H9 (cell line): ENCODE results near the gene ACBD3. TPM values are rescaled to one million over a fixed set of nuclear protein-coding genes. Genes with fewer than 3 reads are reported as not detected.

Experiments
- DNase-seq: peaks from one replicate; pipeline ENCODE4 v3.0.0-alpha.2; 2017
- H2AFZ ChIP-seq: one replicate; pipeline ENCODE4 v1.6.1; 2013; ENCODE audit warnings: mild to moderate bottlenecking, low read length, control low read depth, moderate library complexity
- H2AK5ac ChIP-seq: 2 replicates; pipeline ENCODE4 v1.6.1; 2013; ENCODE audit warnings: low read length, control low read depth, mixed read lengths; ENCODE audit not compliant: insufficient read length
- H2BK120ac ChIP-seq: one replicate; pipeline ENCODE4 v1.6.1; 2013; ENCODE audit warnings: low read depth, mild to moderate bottlenecking, low read length, control low read depth, inconsistent platforms; ENCODE audit not compliant: poor library complexity, severe bottlenecking
- H2BK12ac ChIP-seq: 2 replicates; pipeline ENCODE4 v1.6.1; 2013; ENCODE audit warnings: low read length, control low read depth, mixed read lengths, low read depth; ENCODE audit not compliant: insufficient read length
- H2BK15ac ChIP-seq: 2 replicates; pipeline ENCODE4 v1.6.1; 2013; ENCODE audit warnings: low read depth, low read length, control low read depth
- H2BK20ac ChIP-seq: one replicate; pipeline ENCODE4 v1.6.1; 2013; ENCODE audit warnings: low read depth, mild to moderate bottlenecking, low read length, control low read depth, inconsistent platforms; ENCODE audit not compliant: poor library complexity, severe bottlenecking
- H2BK5ac ChIP-seq: 2 replicates; pipeline ENCODE4 v1.6.1; 2013; ENCODE audit warnings: low read length, control low read depth, mixed read lengths; ENCODE audit not compliant: insufficient read length
- H3K14ac ChIP-seq: 2 replicates; pipeline ENCODE4 v1.6.1; 2013; ENCODE audit warnings: low read length, control low read depth; ENCODE audit not compliant: insufficient read depth
- H3K18ac ChIP-seq: 2 replicates; pipeline ENCODE4 v1.6.1; 2013; ENCODE audit warnings: low read depth, mild to moderate bottlenecking, mixed read lengths, low read length, control low read depth; ENCODE audit not compliant: insufficient read length
- H3K23ac ChIP-seq: 2 replicates; pipeline ENCODE4 v1.6.1; 2013; ENCODE audit warnings: low read length, control low read depth, mixed read lengths, low read depth; ENCODE audit not compliant: insufficient read length
- H3K23me2 ChIP-seq: 2 replicates; pipeline ENCODE4 v1.6.1; 2013; ENCODE audit warnings: low read depth, mild to moderate bottlenecking, mixed read lengths, low read length, control low read depth; ENCODE audit not compliant: insufficient read length, poor library complexity, severe bottlenecking
- H3K27ac ChIP-seq: 2 replicates; pipeline ENCODE4 v1.5.1; 2013; ENCODE audit warnings: low read length, control low read depth, mixed read lengths, low read depth; ENCODE audit not compliant: insufficient read length
- H3K27me3 ChIP-seq: 2 replicates; pipeline ENCODE4 v1.6.1; 2013; ENCODE audit warnings: low read length, control low read depth, inconsistent platforms; ENCODE audit not compliant: insufficient read depth
- H3K4ac ChIP-seq: 2 replicates; pipeline ENCODE4 v1.6.1; 2013; ENCODE audit warnings: low read depth, mild to moderate bottlenecking, control low read depth, inconsistent platforms, low read length, moderate library complexity
- H3K4me1 ChIP-seq: 2 replicates; pipeline ENCODE4 v1.6.1; 2013; ENCODE audit warnings: low read length, control low read depth, inconsistent platforms; ENCODE audit not compliant: insufficient read depth
- H3K4me2 ChIP-seq: 2 replicates; pipeline ENCODE4 v1.6.1; 2013; ENCODE audit warnings: low read length, control low read depth, mixed read lengths; ENCODE audit not compliant: insufficient read length, insufficient read depth
- H3K56ac ChIP-seq: 2 replicates; pipeline ENCODE4 v1.6.1; 2013; ENCODE audit warnings: low read depth, mild to moderate bottlenecking, mixed read lengths, low read length, control low read depth; ENCODE audit not compliant: insufficient read length
- H3K79me1 ChIP-seq: 2 replicates; pipeline ENCODE4 v1.6.1; 2013; ENCODE audit warnings: low read depth, mild to moderate bottlenecking, moderate library complexity, low read length, control low read depth, inconsistent platforms; ENCODE audit not compliant: insufficient read depth, poor library complexity, severe bottlenecking
- H3K79me2 ChIP-seq: 2 replicates; pipeline ENCODE4 v1.6.1; 2013; ENCODE audit warnings: low read length, control low read depth, inconsistent platforms; ENCODE audit not compliant: insufficient read depth
- H3K9ac ChIP-seq: 2 replicates; pipeline ENCODE4 v1.6.1; 2013; ENCODE audit warnings: low read length, control low read depth, mixed read lengths; ENCODE audit not compliant: insufficient read length; ENCODE audit errors: extremely low read depth
- H3K9me3 ChIP-seq: one replicate; pipeline ENCODE4 v1.6.1; 2013; ENCODE audit warnings: low read depth, low read length, inconsistent platforms; ENCODE audit not compliant: control insufficient read depth
- H3T11ph ChIP-seq: one replicate; pipeline ENCODE4 v1.6.1; 2013; ENCODE audit warnings: mild to moderate bottlenecking, low read length, control low read depth, inconsistent platforms
- H4K20me1 ChIP-seq: one replicate; pipeline ENCODE4 v1.6.1; 2013; ENCODE audit not compliant: control insufficient read depth, insufficient read length, insufficient read depth
- H4K5ac ChIP-seq: 2 replicates; pipeline ENCODE4 v1.6.1; 2013; ENCODE audit warnings: low read depth, mild to moderate bottlenecking, mixed read lengths, low read length, control low read depth; ENCODE audit not compliant: insufficient read length
- H4K8ac ChIP-seq: replicated peaks from 2 replicates; pipeline ENCODE4 v1.6.1; 2013; ENCODE audit warnings: low read length, control low read depth, mixed read lengths, low read depth; ENCODE audit not compliant: insufficient read length
- H4K91ac ChIP-seq: 2 replicates; pipeline ENCODE4 v1.6.1; 2013; ENCODE audit warnings: low read depth, mild to moderate bottlenecking, moderate library complexity, mixed read lengths, low read length, control low read depth; ENCODE audit not compliant: insufficient read length
- H3K27ac Mint-ChIP-seq, 3 experiments: 2 replicates in 2 of 3; 3 replicates in 1 of 3; pipeline ENCODE4 v1.8.0; 2020 to 2021; ENCODE audit warnings: mixed read lengths in 3 of 3, mild to moderate bottlenecking in 1 of 3, moderate library complexity in 1 of 3
- H3K27me3 Mint-ChIP-seq: 2 replicates; pipeline ENCODE4 v1.8.0; 2021; ENCODE audit warnings: low read depth, mild to moderate bottlenecking, moderate library complexity, mixed read lengths
- H3K36me3 Mint-ChIP-seq, 3 experiments: 2 replicates in 2 of 3; 3 replicates in 1 of 3; pipeline ENCODE4 v1.8.0; 2020 to 2021; ENCODE audit warnings: low read depth in 3 of 3, mixed read lengths in 3 of 3; ENCODE audit not compliant: insufficient read depth in 1 of 3
- H3K4me1 Mint-ChIP-seq, 2 experiments: 2 replicates each; pipeline ENCODE4 v1.8.0; 2020; ENCODE audit warnings: mixed read lengths in 2 of 2
- H3K4me3 Mint-ChIP-seq, 2 experiments: 2 replicates in 1 of 2; 3 replicates in 1 of 2; pipeline ENCODE4 v1.8.0; 2020 to 2021; ENCODE audit warnings: mild to moderate bottlenecking in 2 of 2, mixed read lengths in 2 of 2, moderate library complexity in 1 of 2
- H3K9me3 Mint-ChIP-seq, 2 experiments: 2 replicates in 1 of 2; 3 replicates in 1 of 2; pipeline ENCODE4 v1.8.0; 2020; ENCODE audit warnings: mild to moderate bottlenecking in 2 of 2, mixed read lengths in 2 of 2, moderate library complexity in 1 of 2
- WGBS: extraction: QIAGEN DNeasy Blood & Tissue Kit; methylation state at CpG from one replicate; pipeline ENCODE4 v1.1.7; 2013; ENCODE audit warnings: missing lambda C conversion rate, low lambda C conversion rate, mixed read lengths; ENCODE audit not compliant: insufficient read length; ENCODE audit errors: extremely low coverage; 5-methylcytosine and 5-hydroxymethylcytosine counted together
- total RNA-seq: library from RNA; stranded (reverse); gene quantifications from 2 replicates; pipeline ENCODE4 v1.2.1, GENCODE V29; 2021
- TF ChIP-seq, protein P1 (sequence below): fragments of 200-600 bp; sonication (generic); conservative IDR thresholded peaks from 3 replicates; pipeline ENCODE4 v1.8.0; 2021; ENCODE audit warnings: antibody characterized with exemption, mild to moderate bottlenecking

Gene ACBD3
- total RNA-seq, 1 experiment from 2014 or later, result 30.8 TPM

DNA sequence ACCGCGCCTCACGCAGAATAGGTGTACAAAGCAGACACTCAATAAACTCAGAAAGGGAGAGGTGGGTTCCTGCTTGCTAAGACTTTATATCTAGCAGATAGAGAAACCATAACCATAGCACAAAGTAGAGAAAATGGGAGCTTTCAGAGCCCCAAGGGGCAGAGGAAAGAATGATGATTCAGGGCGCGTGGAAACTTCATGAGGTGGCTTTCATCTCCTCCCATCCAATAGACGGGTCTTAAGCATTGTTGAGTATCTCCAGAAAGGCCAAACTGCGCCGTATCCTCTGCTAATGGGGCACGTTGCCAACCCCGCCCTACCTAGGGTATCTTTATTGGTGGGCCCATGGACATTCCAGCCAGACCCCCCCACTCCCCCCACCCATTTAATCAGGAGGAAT, 36.1 kb upstream of the ACBD3 start:
- Histone ChIP-seq H3K4me2 (peak overlapping the region; percentile 62), H3K18ac (no peak overlapping the region), H2BK20ac (no peak overlapping the region), H3K4ac (no peak overlapping the region), H3K4me1 (no peaks in the 10 kb centered on the region), H4K91ac (no peak overlapping the region), H3K27ac (no peak overlapping the region), H3K14ac (no peak overlapping the region), H4K8ac (no peak overlapping the region), H3K9me3 (no peaks in the 10 kb centered on the region), H2BK120ac (no peak overlapping the region), H2BK5ac (no peak overlapping the region), H3K23me2 (peaks cover 3% of the 10 kb centered on the region), H2AFZ (no peak overlapping the region), H2BK15ac (no peak overlapping the region), H2BK12ac (no peak overlapping the region), H3K79me1 (no peaks in the 10 kb centered on the region), H3K9ac (no peak overlapping the region), H4K20me1 (no peaks in the 10 kb centered on the region), H3K56ac (no peak overlapping the region), H3K23ac (no peak overlapping the region), H3K27me3 (no peaks in the 10 kb centered on the region; the same call in 1 of the 2 replicates), H3T11ph (no peak overlapping the region), H4K5ac (no peak overlapping the region), H2AK5ac (no peak overlapping the region), H3K79me2 (no peaks in the 10 kb centered on the region)
- Mint-ChIP-seq H3K36me3 (peaks cover 0 to 5% (median 0%) of the 10 kb centered on the region in 3 experiments; a peak in 2 of 7 replicates), H3K9me3 (no peaks in the 10 kb centered on the region; a peak in 1 of 5 replicates), H3K4me3 (peak overlapping the region; percentile 58 to 78), H3K4me1 (peaks cover 14 to 18% of the 10 kb centered on the region in 2 experiments), H3K27ac (no peak overlapping the region), H3K27me3 (peaks cover 31% of the 10 kb centered on the region)
- TF ChIP-seq, protein P1, sequence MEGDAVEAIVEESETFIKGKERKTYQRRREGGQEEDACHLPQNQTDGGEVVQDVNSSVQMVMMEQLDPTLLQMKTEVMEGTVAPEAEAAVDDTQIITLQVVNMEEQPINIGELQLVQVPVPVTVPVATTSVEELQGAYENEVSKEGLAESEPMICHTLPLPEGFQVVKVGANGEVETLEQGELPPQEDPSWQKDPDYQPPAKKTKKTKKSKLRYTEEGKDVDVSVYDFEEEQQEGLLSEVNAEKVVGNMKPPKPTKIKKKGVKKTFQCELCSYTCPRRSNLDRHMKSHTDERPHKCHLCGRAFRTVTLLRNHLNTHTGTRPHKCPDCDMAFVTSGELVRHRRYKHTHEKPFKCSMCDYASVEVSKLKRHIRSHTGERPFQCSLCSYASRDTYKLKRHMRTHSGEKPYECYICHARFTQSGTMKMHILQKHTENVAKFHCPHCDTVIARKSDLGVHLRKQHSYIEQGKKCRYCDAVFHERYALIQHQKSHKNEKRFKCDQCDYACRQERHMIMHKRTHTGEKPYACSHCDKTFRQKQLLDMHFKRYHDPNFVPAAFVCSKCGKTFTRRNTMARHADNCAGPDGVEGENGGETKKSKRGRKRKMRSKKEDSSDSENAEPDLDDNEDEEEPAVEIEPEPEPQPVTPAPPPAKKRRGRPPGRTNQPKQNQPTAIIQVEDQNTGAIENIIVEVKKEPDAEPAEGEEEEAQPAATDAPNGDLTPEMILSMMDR, result no peak
- DNase-seq, result no peak
- no CpG with 5 or more reads among the region's 10 CpGs for WGBS
